GM12874 (cell line): Measurements from ENCODE around the gene DLST.

Experiments
- TF ChIP-seq, protein P1 (sequence below): IDR thresholded peaks from 2 replicates; pipeline ENCODE4 v1.5.1; 2011; ENCODE audit warnings: low read depth, mild to moderate bottlenecking, control low read depth, low read length, moderate library complexity; ENCODE audit not compliant: insufficient read depth

DLST gene

DNA sequence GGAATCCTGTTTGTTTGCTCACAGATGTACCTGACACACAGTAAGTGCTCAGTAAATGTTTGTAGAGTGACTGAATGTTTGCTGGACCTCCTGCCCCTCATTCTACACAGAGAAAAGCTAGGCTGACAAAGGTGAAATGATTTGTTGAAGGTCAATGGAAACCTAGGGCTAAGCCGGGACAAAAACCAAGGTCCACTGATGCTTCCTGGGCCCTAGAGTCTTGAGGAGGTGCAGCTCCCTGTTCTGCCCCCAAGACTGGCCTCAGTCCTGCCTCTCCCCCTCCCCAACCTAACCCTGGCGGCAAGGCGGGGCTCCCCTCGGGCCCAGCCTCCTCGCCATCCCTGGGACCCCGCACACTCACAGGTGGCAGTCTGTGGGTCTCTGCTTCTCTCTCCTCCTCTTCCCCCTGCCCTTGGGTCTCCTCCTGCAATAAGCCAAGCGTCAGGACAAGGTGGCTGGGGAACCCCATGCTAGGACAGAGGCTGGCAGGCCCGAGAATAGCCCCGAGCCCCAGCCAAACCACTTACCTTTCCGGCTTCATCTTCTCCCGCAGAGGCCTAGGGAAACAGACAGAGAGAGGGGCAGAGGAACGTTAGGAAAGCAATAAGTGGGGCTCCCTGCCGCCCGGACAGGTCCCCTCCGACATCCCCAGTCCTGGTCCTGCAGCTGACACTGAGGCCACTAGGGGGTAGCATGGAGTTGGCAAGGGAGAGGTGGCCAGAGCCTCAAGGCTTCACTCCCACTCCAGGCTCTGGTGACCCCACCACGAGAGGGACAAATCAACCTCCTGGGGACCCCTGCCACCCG lies 64.3 kb downstream of the DLST start:
- TF ChIP-seq, protein P1, sequence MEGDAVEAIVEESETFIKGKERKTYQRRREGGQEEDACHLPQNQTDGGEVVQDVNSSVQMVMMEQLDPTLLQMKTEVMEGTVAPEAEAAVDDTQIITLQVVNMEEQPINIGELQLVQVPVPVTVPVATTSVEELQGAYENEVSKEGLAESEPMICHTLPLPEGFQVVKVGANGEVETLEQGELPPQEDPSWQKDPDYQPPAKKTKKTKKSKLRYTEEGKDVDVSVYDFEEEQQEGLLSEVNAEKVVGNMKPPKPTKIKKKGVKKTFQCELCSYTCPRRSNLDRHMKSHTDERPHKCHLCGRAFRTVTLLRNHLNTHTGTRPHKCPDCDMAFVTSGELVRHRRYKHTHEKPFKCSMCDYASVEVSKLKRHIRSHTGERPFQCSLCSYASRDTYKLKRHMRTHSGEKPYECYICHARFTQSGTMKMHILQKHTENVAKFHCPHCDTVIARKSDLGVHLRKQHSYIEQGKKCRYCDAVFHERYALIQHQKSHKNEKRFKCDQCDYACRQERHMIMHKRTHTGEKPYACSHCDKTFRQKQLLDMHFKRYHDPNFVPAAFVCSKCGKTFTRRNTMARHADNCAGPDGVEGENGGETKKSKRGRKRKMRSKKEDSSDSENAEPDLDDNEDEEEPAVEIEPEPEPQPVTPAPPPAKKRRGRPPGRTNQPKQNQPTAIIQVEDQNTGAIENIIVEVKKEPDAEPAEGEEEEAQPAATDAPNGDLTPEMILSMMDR: peak; percentile 97

DNA sequence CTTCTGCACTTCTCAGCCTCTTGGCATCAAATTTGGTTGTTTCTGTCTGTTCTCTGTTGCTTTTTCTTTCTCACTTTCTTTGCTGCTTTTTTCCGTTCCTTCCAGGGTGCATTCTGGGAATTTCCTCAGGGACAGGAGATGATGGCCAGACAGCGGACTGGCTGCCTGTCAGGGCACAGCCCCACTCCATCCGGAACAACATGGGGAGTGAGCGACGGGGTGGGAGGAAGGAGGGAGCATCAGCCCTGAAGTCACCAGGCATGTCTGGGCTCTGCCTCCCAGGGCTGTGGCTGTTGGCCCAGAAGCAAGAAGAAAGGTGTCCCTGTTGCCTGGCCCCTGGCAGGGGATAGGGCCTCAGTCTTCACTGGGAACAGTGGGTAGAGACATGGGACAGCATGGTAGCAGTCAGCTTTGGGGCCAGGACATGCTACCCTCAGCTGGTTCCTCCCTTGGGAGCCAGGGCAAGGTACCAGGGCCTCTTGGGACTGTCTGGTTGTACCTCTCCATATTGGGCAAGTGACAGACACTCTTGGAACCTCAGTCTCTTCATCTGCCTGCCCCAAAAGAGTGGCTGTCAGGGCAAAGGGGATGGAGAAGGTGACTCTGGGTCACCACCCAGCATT lies 65.1 kb downstream of the DLST start:
- TF ChIP-seq, protein P1: no peak

DNA sequence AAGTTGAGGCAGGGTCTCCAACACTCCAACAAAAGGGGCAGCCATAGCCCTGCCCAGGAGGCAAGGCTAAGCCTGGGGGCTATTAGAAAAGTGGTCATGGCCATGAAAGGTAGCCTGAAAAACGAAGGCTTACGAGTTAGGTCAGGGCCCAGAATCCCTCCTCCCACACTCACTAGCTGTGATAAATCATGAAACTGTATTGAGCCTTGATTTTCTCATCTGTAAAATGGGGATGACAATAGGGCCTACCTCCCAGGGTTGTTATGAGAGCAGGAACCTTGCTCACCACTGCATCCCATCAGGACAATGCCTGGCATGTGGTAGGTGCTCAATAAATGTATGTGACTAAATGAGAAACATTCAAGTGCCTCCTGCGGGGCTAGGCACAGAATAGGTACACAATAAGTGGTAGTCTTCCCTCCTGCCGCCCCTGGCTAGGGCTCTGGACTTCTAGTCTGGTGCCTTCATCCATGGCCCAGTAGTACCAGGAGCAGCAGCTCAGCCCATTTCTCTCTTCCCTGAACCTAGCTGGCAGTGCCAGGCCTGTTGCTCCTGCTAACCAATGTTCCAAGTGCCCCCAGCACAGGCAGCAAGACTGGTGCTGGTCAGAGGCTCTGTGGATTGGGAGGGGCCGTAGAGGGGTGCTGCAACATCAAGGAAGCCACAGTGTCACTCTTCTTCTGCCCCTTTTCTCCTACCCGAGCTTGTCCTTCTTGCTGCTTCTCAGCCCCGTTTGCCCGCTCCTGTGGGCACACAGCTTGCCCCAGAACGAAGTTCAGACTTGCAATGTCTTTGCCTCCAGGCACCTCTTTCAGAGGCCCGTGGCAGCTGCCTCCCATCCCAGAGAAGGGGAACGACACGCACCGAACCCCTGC lies 65.9 kb downstream of the DLST start:
- TF ChIP-seq, protein P1: no peak

DNA sequence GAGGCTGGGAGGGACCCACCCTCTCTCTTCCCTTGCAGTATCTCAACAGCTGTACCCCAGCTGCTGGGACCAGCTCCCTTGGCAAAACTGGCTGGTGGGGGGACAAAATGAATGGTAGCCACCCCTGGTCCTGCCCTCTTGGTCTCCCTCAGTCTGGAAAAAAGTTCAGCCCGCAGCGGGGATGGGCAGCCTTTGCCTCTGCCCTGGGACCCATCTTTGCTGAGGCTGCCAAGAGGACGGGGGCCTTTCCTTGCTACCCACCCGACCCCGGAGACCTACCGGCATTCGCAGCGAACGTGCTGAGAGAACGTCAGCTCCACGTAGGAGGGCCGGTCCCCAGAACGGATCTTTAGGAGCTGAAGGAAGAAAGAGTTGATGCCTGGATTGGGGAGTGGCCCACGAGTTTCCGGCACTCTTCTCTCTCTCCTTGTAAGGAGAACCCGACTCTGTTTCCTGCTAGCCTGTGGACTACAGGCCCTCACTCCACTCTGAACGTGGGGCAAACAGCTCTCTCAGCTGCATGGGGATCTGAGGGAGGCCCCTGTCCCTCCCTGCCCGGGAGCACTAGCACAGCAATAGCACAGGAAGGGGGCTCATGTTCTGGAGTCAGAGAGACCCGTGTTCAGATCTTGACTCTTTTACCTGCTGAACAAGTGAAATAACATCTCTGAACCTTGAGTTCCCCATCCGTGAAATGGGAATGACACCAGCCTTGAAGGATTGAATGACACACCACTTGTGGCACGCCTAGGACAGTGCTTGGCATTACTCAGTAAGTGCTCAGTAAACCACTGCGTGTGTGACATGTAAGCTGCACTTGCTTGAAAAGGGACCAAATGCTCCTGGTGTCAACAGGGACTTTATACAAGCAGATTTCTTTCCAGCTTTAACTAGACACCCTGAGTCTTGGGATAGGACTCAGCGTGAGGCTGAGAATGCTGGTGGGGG lies 66.8 kb downstream of the DLST start:
- TF ChIP-seq, protein P1: no peak

DNA sequence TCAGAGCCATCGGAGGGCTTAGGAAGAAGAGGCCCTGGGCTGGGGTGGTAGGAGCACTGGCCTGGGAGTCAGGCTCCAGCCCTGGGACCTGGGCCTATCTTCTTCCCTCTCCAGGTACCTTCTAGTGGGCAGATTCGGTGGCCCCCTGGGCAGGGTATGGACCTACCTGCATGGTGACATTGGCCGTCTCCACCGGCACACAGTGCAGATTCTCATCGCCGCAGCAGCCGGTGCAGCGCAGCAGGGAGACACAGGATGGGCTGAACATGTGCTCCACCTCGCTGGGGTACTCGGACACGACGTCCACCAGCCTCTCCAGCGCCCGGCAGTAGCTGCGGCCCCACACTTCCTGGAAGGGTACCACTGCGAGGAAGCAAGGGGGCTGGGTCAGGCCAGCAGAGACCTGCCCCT lies 67.5 kb downstream of the DLST start:
- TF ChIP-seq, protein P1: no peak

DNA sequence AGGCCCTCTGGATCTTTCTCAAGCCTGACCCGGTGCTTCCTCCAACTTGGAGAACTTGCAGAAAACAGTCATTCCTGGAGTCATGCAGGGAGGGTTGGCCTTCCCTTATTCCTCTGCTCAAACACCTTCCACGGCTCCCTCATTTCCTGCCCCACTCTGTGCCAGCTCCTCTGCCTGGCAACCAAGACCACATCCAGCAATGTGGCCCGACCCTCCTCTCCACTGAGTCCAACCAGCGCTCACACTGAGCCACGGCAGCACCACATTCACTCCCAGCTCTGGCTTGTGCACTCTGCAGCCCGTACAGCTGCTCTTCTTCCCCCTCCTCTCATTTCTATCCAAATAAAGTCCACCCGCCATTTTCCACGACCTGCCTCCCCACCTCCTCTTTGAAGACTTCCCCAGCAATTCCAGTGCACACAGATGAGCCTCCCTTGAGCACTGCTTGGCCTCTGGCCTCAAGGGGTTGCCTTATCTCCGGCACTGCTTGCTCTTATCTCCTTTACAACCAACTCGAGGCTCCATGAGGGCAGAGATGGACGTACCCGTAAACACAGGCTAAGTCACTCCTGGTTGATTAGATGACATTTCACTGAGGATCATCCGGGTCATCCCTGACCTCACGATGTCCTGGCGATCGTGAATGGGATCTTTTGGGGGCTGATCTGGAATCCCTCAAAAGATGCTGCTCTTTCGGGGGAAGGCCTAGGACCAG lies 68.3 kb downstream of the DLST start:
- TF ChIP-seq, protein P1: no peak
